Effector memory CD4-positive, alpha-beta T cell (primary cell): ENCODE results near the gene CDH26.

Experiments
- DNase-seq, 3 donors: peaks; one replicate each; pipeline ENCODE4 v3.0.0-alpha.2; 2020
- H3K27ac ChIP-seq: 2 replicates; pipeline ENCODE4 v1.7.0; 2013; ENCODE audit warnings: mild to moderate bottlenecking, low read length, moderate library complexity; ENCODE audit not compliant: insufficient read depth, poor library complexity, severe bottlenecking
- H3K27me3 ChIP-seq: replicated peaks from 2 replicates; pipeline ENCODE4 v1.7.0; 2013; ENCODE audit warnings: mild to moderate bottlenecking, low read length; ENCODE audit not compliant: insufficient read depth, control insufficient read depth, poor library complexity, severe bottlenecking
- H3K36me3 ChIP-seq: 2 replicates; pipeline ENCODE4 v1.7.0; 2013; ENCODE audit warnings: mild to moderate bottlenecking, low read length, moderate library complexity; ENCODE audit not compliant: control insufficient read depth, insufficient read depth
- H3K4me1 ChIP-seq: 2 replicates; pipeline ENCODE4 v1.7.0; 2013; ENCODE audit warnings: low read length, mild to moderate bottlenecking; ENCODE audit not compliant: control insufficient read depth, insufficient read depth, poor library complexity, severe bottlenecking
- H3K4me3 ChIP-seq: 2 replicates; pipeline ENCODE4 v1.7.0; 2013; ENCODE audit warnings: low read length, low read depth, mild to moderate bottlenecking; ENCODE audit not compliant: insufficient read depth, poor library complexity, severe bottlenecking
- H3K9me3 ChIP-seq: 2 replicates; pipeline ENCODE4 v1.7.0; 2013; ENCODE audit warnings: mild to moderate bottlenecking, low read length, moderate library complexity; ENCODE audit not compliant: control insufficient read depth

The CDH26 gene

DNA sequence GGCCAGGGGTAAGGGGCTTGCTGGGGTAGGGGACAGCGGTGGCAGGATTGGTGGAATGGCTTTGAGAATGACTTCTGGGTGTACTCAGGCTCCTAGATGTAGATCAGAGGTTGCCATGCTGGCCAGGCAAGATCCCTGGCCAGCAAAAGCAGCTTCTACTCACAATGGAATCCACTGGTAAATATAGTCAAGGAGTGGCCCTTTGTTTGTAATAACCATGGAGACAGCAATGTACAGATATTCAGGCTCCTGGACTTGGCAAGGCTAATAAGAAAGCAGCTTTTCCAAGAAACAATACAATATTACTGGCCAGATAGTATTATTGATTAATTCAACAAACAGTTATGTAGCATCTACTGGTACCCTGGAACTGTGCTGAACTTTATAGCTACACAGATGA is 37.9 kb downstream of the CDH26 start:
- Histone ChIP-seq H3K4me3 (no peak overlapping the region), H3K9me3 (no peaks in the 10 kb centered on the region), H3K4me1 (no peaks in the 10 kb centered on the region)

DNA sequence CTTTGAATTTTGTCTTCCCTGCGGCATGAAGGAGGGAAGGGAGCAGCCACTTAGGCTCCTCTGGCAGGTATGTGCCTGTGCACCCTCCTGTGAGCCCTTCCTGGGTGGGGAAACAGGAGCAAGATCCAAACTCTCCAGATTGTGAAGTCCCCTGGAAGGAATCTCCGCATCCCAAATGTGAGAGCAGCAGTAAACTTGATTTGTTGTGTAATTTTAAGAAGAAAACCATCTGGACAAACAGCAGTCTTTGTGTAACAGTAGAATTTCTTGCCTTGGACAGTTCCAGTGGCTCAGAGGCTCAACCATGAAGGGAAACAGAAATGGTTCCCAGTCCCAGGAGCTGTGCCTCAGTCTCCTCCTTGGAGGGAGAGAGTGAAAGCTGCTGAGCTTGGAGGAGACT is 39.7 kb downstream of the CDH26 start:
- Histone ChIP-seq H3K4me1 (no peaks in the 10 kb centered on the region), H3K27me3 (no peaks in the 10 kb centered on the region), H3K9me3 (no peaks in the 10 kb centered on the region), H3K27ac (no peak overlapping the region), H3K4me3 (no peak overlapping the region), H3K36me3 (no peaks in the 10 kb centered on the region)
- no peak for DNase-seq

More for the DNA sequence above, 37.9 kb downstream of the CDH26 start:
- Histone ChIP-seq H3K36me3 (no peaks in the 10 kb centered on the region), H3K27me3 (no peaks in the 10 kb centered on the region), H3K27ac (no peak overlapping the region)
- no peak for DNase-seq

DNA sequence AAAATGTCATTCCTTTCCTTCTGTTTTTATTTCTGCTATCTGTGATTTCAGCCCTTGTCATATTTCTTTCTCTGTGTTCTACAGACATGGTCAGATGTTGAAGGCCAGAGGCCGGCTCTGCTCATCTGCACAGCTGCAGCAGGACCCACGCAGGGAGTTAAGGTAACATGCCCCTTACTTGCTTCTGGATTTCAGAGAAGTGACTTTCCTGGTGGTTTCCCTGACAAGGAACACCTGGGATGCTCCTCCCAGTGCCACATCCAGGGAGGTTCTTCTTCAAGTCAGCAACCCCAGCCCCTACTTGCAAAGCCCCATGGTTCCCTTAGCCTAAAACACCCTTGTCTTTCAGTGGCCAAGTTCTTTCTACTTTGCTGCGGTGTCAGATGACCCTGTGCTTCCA is 41.3 kb downstream of the CDH26 start:
- H3K4me1 ChIP-seq: no peaks in the 10 kb centered on the region
- no peaks in the 10 kb centered on the region for H3K36me3 ChIP-seq
- H3K27ac ChIP-seq: no peak overlapping the region
- DNase-seq: no peak
- H3K4me3 ChIP-seq: no peak overlapping the region
- no peaks in the 10 kb centered on the region for H3K9me3 ChIP-seq
- no peaks in the 10 kb centered on the region for H3K27me3 ChIP-seq

DNA sequence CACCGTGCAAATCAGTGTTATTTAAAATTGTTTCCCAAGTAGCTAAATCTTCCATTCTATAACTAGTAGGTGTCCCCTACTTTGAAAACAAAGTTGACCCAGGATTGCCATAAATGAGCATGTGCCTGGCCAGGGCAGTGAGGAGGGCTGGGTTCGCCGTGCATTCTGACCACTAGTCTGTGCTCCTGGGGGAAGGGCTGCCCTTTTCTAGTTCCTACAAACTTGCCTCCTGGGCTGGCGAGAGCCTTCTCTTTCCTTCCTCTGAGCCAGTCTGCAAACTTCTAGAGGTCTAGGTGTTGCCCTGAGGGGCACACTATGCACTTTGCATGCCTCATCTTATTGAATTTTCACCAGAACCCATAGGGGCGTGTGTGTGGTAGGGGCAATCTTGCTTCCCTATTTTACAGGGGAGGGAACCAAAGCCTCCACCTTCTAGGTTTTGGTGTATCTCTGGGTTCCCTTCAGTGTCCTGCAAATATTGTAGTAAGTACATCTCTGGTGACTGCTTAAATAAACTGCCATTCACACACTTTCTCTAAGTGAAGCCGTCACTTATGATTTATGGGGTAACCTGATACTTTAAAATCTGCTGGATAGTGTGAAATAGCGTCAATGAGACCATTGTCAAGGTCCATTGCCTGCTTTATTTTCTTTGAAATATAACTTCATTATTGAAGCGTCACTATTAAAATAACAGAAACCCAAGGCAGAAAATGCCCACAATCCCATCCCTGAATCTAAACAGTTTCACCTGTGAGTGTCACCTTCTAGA is 42.2 kb downstream of the CDH26 start:
- no peaks in the 10 kb centered on the region for H3K9me3 ChIP-seq
- no peaks in the 10 kb centered on the region for H3K36me3 ChIP-seq
- no peaks in the 10 kb centered on the region for H3K27me3 ChIP-seq
- DNase-seq: no peak
- no peak overlapping the region for H3K27ac ChIP-seq
- no peaks in the 10 kb centered on the region for H3K4me1 ChIP-seq
- H3K4me3 ChIP-seq: no peak overlapping the region

DNA sequence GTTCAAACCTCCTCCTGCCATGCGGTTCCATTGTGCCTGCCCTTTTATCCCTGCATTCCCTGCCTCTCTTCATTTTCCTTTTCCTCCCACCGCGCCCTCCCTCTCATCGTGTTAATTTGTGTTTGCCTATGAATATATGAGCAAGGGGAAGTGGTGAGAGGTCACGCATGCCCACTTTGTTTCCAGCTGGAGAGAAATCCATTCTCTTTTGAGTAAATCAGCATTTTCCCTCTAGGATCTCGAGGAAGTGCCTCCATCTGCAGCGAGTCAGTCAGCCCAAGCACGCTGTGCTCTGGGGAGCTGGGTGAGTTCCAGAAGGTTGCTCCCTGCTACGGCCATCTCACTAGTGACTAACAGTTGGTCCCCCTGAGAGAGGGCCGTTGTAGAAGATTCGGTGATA is 42.9 kb downstream of the CDH26 start:
- Histone ChIP-seq H3K27ac (no peak overlapping the region), H3K9me3 (no peaks in the 10 kb centered on the region), H3K27me3 (no peaks in the 10 kb centered on the region), H3K4me1 (no peaks in the 10 kb centered on the region), H3K36me3 (no peaks in the 10 kb centered on the region), H3K4me3 (no peak overlapping the region)
- no peak for DNase-seq

DNA sequence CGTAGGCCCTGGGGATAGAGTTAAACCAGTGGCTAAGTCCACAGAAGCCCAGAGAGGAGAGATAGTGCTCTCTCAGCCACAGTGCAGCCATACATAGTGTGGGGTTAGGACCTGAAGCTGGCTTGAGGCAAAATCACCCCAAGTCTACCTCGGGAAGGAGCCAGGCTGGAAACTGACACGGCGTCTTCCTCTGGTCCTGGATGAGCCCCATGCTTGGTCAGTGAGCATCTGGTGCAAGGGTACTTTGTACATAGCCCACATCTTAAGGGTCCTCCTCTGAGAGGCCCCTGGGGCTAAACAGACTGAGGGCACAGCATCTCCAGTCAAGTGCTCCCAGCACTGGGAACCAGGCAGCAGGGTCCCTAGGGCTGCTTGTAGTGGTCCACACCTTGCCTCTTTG is 45.6 kb downstream of the CDH26 start:
- no peak for DNase-seq
- H3K36me3 ChIP-seq: no peaks in the 10 kb centered on the region
- no peak overlapping the region for H3K27ac ChIP-seq
- H3K4me1 ChIP-seq: no peaks in the 10 kb centered on the region
- no peaks in the 10 kb centered on the region for H3K27me3 ChIP-seq
- H3K9me3 ChIP-seq: no peaks in the 10 kb centered on the region
- H3K4me3 ChIP-seq: no peak overlapping the region

DNA sequence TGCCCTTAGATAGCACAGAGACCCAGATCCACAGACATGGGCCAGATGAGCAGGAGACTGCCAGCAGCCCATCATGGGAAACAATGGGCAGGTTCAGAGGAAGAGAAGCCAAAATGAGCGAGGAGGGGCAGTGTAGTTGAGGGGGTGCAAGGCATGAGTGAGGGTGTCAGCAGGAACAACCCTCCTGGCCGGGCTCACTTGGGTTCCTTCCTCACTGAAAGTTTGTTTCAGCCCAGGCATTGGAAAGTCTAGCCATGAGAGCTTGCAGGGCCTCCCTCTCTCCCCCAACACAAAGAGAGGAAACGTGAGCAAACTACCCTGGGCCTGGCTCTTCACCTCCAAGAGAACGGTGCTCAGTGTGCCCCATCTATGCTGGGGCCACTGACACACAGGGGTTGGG is 48.0 kb downstream of the CDH26 start:
- Histone ChIP-seq H3K27ac (no peak overlapping the region), H3K36me3 (no peaks in the 10 kb centered on the region), H3K4me3 (no peak overlapping the region), H3K4me1 (peaks cover 2% of the 10 kb centered on the region), H3K27me3 (no peaks in the 10 kb centered on the region), H3K9me3 (no peaks in the 10 kb centered on the region)
- DNase-seq: no peak

DNA sequence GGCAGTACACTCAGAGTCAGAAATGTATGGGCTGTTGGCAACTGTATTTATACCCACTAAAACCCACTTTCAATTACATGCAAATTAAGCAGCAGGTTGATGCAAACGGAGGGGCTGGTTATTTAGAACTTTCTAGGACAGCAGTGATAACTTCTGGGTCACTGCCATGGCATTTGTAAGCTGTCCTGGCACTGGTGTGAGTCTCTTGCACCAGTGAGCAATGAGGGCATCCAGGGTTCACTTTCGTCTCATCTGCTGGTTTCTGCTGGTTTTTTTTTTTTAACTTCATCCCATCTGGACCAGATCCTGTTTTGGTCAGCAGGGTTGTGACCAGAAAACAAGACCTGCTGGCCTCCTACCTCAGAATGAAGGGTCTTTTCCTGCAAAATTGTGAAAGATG is 49.2 kb downstream of the CDH26 start:
- Histone ChIP-seq H3K4me3 (no peak overlapping the region), H3K27me3 (no peaks in the 10 kb centered on the region), H3K36me3 (no peaks in the 10 kb centered on the region), H3K4me1 (peaks cover 10% of the 10 kb centered on the region), H3K27ac (no peak overlapping the region), H3K9me3 (no peaks in the 10 kb centered on the region)
- DNase-seq: no peak

DNA sequence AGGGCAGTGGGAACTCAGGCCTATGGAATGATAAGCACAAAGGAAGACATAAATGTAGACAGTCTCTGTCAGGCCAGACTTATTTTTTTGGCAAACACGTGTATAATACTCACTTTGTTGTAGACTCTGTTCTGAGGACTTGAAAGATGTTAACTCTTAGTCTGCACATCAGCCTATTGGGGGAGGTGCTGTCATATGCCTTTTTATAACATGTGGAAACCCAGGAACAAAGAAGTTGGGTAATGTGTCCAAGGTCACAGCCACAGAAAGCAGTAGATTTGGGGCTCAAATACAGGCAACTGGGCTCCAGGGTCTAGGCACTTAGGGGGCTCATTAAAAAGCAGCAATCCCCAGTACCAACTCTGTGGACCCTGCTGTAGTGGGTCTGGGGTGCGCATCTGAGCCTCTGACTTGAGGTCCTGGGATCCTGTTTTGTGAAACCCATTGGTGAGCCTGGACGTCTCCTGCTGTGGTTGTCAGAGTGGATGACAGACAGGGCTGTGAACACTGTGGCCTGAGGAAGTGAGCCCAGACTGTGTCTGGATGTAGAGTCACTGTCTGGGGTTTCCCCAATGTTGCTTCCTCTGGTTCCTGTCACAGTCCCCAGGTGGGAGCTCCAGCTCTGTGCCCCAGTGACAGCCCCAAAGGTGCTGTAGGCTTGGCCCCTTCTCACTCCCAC is 50.0 kb downstream of the CDH26 start:
- no peak overlapping the region for H3K27ac ChIP-seq
- H3K36me3 ChIP-seq: no peaks in the 10 kb centered on the region
- no peaks in the 10 kb centered on the region for H3K27me3 ChIP-seq
- no peak for DNase-seq
- peaks cover 10% of the 10 kb centered on the region for H3K4me1 ChIP-seq
- H3K9me3 ChIP-seq: no peaks in the 10 kb centered on the region
- no peak overlapping the region for H3K4me3 ChIP-seq

DNA sequence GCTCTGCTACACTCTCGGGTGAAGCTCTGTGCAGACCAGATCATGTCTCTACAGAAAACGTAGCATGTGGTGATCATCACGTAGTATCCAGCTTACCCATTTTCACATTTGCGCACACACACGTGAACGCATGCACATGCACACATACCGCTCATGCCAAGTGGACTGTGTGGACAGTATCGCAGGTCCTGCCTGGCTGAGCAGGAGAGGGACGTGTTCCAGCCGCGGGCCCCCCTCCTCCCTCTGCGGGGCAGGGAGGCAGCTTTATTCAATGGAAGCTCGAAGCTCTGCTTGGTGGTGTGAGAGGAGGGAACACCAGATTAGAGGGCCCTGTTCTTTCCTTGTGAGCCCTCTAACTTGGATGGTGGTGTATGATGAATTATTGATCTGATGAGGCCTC is 51.1 kb downstream of the CDH26 start:
- no peaks in the 10 kb centered on the region for H3K36me3 ChIP-seq
- peaks cover 10% of the 10 kb centered on the region for H3K4me1 ChIP-seq
- no peak overlapping the region for H3K27ac ChIP-seq
- no peak for DNase-seq
- no peaks in the 10 kb centered on the region for H3K9me3 ChIP-seq
- H3K4me3 ChIP-seq: no peak overlapping the region
- no peaks in the 10 kb centered on the region for H3K27me3 ChIP-seq
